Gastrocnemius medialis (tissue), 4 donors: ENCODE measurements around the gene FAT4. TPM values are rescaled to one million over a fixed set of nuclear protein-coding genes. Genes with fewer than 3 reads are reported as not detected.

Source experiments
- ATAC-seq, 2 donors: fragments of 150-250 bp; one replicate each; pipeline ENCODE4 v1.9.1; 2016
- DNase-seq, 2 donors: peaks; one replicate each; pipeline ENCODE4 v3.0.0-alpha.2; 2019
- H3K27ac ChIP-seq, 4 donors: fragments of 200-600 bp; sonication (generic); 1 replicate in 1 of 4; 2 replicates in 3 of 4; pipeline ENCODE4 v1.5.1; 2016 to 2018; ENCODE audit warnings: mild to moderate bottlenecking in 2 of 4, moderate library complexity in 1 of 4
- H3K27me3 ChIP-seq, 3 donors: fragments of 200-600 bp; sonication (generic) in 2 of 3; 1 replicate in 1 of 3; 2 replicates in 2 of 3; pipeline versions ENCODE4 v1.5.1 to v1.6.0; 2016 to 2019; ENCODE audit warnings: mild to moderate bottlenecking in 1 of 3, moderate library complexity in 1 of 3
- H3K36me3 ChIP-seq, 2 donors: fragments of 200-600 bp; sonication (generic) in 1 of 2; one replicate each; pipeline ENCODE4 v1.5.1; 2017 to 2018
- H3K4me1 ChIP-seq, 2 donors: fragments of 200-600 bp; sonication (generic) in 1 of 2; one replicate each; pipeline ENCODE4 v1.5.1; 2016 to 2017; ENCODE audit warnings: mild to moderate bottlenecking in 2 of 2
- H3K4me3 ChIP-seq, 4 donors: fragments of 200-600 bp; sonication (generic) in 3 of 4; 1 replicate in 1 of 4; 2 replicates in 3 of 4; pipeline ENCODE4 v1.5.1; 2016 to 2019; ENCODE audit warnings: mild to moderate bottlenecking in 2 of 4
- H3K9me3 ChIP-seq, 3 donors: fragments of 200-600 bp; sonication (generic) in 2 of 3; 1 replicate in 1 of 3; 2 replicates in 2 of 3; pipeline ENCODE4 v1.5.1; 2016 to 2019
- CTCF ChIP-seq, 5 experiments: fragments of 450-650 bp in 3 of 5; fragments of 200-600 bp in 2 of 5; sonication (generic) in 2 of 5; IDR thresholded peaks in 4 of 5; conservative IDR thresholded peaks in 1 of 5; 1 replicate in 4 of 5; 2 replicates in 1 of 5; pipeline ENCODE4 v1.5.1; 2016 to 2019; ENCODE audit warnings: antibody characterized with exemption in 5 of 5, mild to moderate bottlenecking in 3 of 5, moderate library complexity in 3 of 5
- POLR2A ChIP-seq, 2 donors: fragments of 450-650 bp; IDR thresholded peaks; one replicate each; pipeline ENCODE4 v1.6.1; 2017; ENCODE audit warnings: antibody characterized with exemption in 2 of 2, mild to moderate bottlenecking in 2 of 2, moderate library complexity in 2 of 2
- in situ Hi-C, 4 donors: fragments of 200-750 bp; cut with MboI; loops; one replicate each; pipeline versions ENCODE4 v1.15.0 to v1.8.0; 2017; ENCODE audit warnings: low sequenced_read_pairs in 4 of 4
- intact Hi-C: fragments of 100-400 bp; cut with DNase I; formaldehyde crosslinking; loops from one replicate; pipeline ENCODE4 v1.15.1; 2023; ENCODE audit warnings: low total_unique reads
- total RNA-seq, 4 donors: library from RNA; depleted of rRNA; stranded (reverse); fragments of >200 nt; gene quantifications; one replicate each; pipeline versions ENCODE4 v1.1.0 to v1.2.3, GENCODE V29; 2016

FAT4 gene
- total RNA-seq, 4 donors from 2014 or later = 3.4 to 5.3 (median 3.9) TPM

GRCh38 chr4:125358453-125358852 lies 43.7 kb downstream of the FAT4 start:
- Histone ChIP-seq H3K9me3 (no peaks in the 10 kb centered on the region), H3K27me3 (no peaks in the 10 kb centered on the region), H3K4me1 (no peaks in the 10 kb centered on the region), H3K27ac (no peak overlapping the region), H3K36me3 (no peaks in the 10 kb centered on the region), H3K4me3 (no peak overlapping the region)
- DNase-seq = no peak
- no peak for ATAC-seq
- in situ Hi-C loops (no loop called here), intact Hi-C loops (no loop called here)
- TF ChIP-seq POLR2A (IDR thresholded peaks at IDR 0.05) (no peak), CTCF (IDR thresholded peaks at IDR 0.05 in 4 of 5, conservative IDR thresholded peaks at IDR 0.05 in 1 of 5) (no peak)

GRCh38 chr4:125359363-125359762 lies 44.6 kb downstream of the FAT4 start:
- H3K4me3 ChIP-seq = no peak overlapping the region
- H3K27ac ChIP-seq = no peak overlapping the region
- no peaks in the 10 kb centered on the region for H3K4me1 ChIP-seq
- ATAC-seq = no peak
- no peaks in the 10 kb centered on the region for H3K36me3 ChIP-seq
- no peak for TF ChIP-seq CTCF (IDR thresholded peaks at IDR 0.05 in 4 of 5, conservative IDR thresholded peaks at IDR 0.05 in 1 of 5)
- no peak for TF ChIP-seq POLR2A (IDR thresholded peaks at IDR 0.05)
- DNase-seq = no peak
- H3K27me3 ChIP-seq = no peaks in the 10 kb centered on the region
- in situ Hi-C loops = no loop called here
- H3K9me3 ChIP-seq = no peaks in the 10 kb centered on the region
- intact Hi-C loops = no loop called here

GRCh38 chr4:125359960-125360634 lies 45.3 kb downstream of the FAT4 start:
- H3K27ac ChIP-seq = no peak overlapping the region
- H3K36me3 ChIP-seq = no peaks in the 10 kb centered on the region

GRCh38 chr4:125360727-125361126 lies 46.0 kb downstream of the FAT4 start:
- in situ Hi-C loops (no loop called here), intact Hi-C loops (no loop called here)
- no peak overlapping the region for H3K27ac ChIP-seq
- DNase-seq (no peak), ATAC-seq (no peak)
- no peaks in the 10 kb centered on the region for H3K36me3 ChIP-seq
- TF ChIP-seq CTCF (IDR thresholded peaks at IDR 0.05 in 4 of 5, conservative IDR thresholded peaks at IDR 0.05 in 1 of 5) (no peak), POLR2A (IDR thresholded peaks at IDR 0.05) (no peak)
- no peak overlapping the region for H3K4me3 ChIP-seq
- no peaks in the 10 kb centered on the region for H3K4me1 ChIP-seq
- no peaks in the 10 kb centered on the region for H3K27me3 ChIP-seq
- H3K9me3 ChIP-seq = no peaks in the 10 kb centered on the region

More at GRCh38 chr4:125359960-125360634, 45.3 kb downstream of the FAT4 start:
- TF ChIP-seq POLR2A (IDR thresholded peaks at IDR 0.05) (no peak), CTCF (IDR thresholded peaks at IDR 0.05 in 4 of 5, conservative IDR thresholded peaks at IDR 0.05 in 1 of 5) (no peak)
- in situ Hi-C loops = no loop called here
- DNase-seq = no peak
- Histone ChIP-seq H3K9me3 (no peaks in the 10 kb centered on the region), H3K27me3 (no peaks in the 10 kb centered on the region), H3K4me3 (no peak overlapping the region), H3K4me1 (no peaks in the 10 kb centered on the region)
- intact Hi-C loops = no loop called here
- ATAC-seq = no peak
